Endodermal cell (in vitro differentiated cells): Measurements from ENCODE around the gene DDC. TPM values are rescaled to one million over a fixed set of nuclear protein-coding genes. Genes with fewer than 3 reads are reported as not detected.

Experiments
- DNase-seq: peaks from one replicate; pipeline ENCODE4 v3.0.0-alpha.2; 2017
- H3K27ac ChIP-seq: 2 replicates; pipeline ENCODE4 v1.5.1; 2013; ENCODE audit warnings: mild to moderate bottlenecking, low read depth, low read length, moderate library complexity
- H3K27me3 ChIP-seq: 2 replicates; pipeline ENCODE4 v1.6.1; 2013; ENCODE audit warnings: mild to moderate bottlenecking, low read length, moderate library complexity; ENCODE audit not compliant: insufficient read depth, control insufficient read depth, poor library complexity, severe bottlenecking
- H3K36me3 ChIP-seq: 2 replicates; pipeline ENCODE4 v1.7.0; 2013; ENCODE audit warnings: mild to moderate bottlenecking, low read length, moderate library complexity; ENCODE audit not compliant: control insufficient read depth, insufficient read depth
- H3K4me1 ChIP-seq: one replicate; pipeline ENCODE4 v1.7.0; 2013; ENCODE audit warnings: low read length; ENCODE audit not compliant: control insufficient read depth, insufficient read depth
- H3K4me3 ChIP-seq: 2 replicates; pipeline ENCODE4 v1.5.1; 2013; ENCODE audit warnings: mild to moderate bottlenecking, low read length, moderate library complexity
- H3K9ac ChIP-seq: 2 replicates; pipeline ENCODE4 v1.6.1; 2013; ENCODE audit warnings: mild to moderate bottlenecking, low read length, moderate library complexity; ENCODE audit not compliant: poor library complexity, severe bottlenecking; ENCODE audit errors: extremely low read depth
- H3K9me3 ChIP-seq: 2 replicates; pipeline ENCODE4 v1.6.1; 2013; ENCODE audit warnings: mild to moderate bottlenecking, low read length, moderate library complexity; ENCODE audit not compliant: control insufficient read depth
- H3K27ac Mint-ChIP-seq: 2 replicates; pipeline ENCODE4 v1.8.0; 2020; ENCODE audit warnings: mixed read lengths
- H3K27me3 Mint-ChIP-seq: 2 replicates; pipeline ENCODE4 v1.8.0; 2021; ENCODE audit warnings: mild to moderate bottlenecking, mixed read lengths; ENCODE audit not compliant: insufficient read depth
- H3K36me3 Mint-ChIP-seq: 2 replicates; pipeline ENCODE4 v1.8.0; 2020; ENCODE audit warnings: low read depth, mixed read lengths
- H3K4me1 Mint-ChIP-seq: 2 replicates; pipeline ENCODE4 v1.8.0; 2020; ENCODE audit warnings: mixed read lengths
- H3K4me3 Mint-ChIP-seq: 2 replicates; pipeline ENCODE4 v1.8.0; 2020; ENCODE audit warnings: mild to moderate bottlenecking, moderate library complexity, mixed read lengths
- H3K9me3 Mint-ChIP-seq: 2 replicates; pipeline ENCODE4 v1.8.0; 2020; ENCODE audit warnings: mild to moderate bottlenecking, mixed read lengths
- CTCF ChIP-seq: fragments of 200-600 bp; sonication (generic); conservative IDR thresholded peaks from 2 replicates; pipeline ENCODE4 v1.5.0; 2021; ENCODE audit warnings: antibody characterized with exemption, mild to moderate bottlenecking
- WGBS, 2 experiments: methylation state at CpG; one replicate each; pipeline versions ENCODE4 v1.1.5 to v1.1.7; 2013; ENCODE audit warnings: missing lambda C conversion rate in 2 of 2, mixed read lengths in 1 of 2; ENCODE audit not compliant: insufficient coverage in 1 of 2, insufficient read length in 1 of 2; 5-methylcytosine and 5-hydroxymethylcytosine counted together
- total RNA-seq, 2 donors: library from RNA; stranded (reverse); fragmentation: NEBNext Ultra II Directional in 1 of 2; extraction: Animal tissue kit (Norgen Biotek cat#: 25700) in 1 of 2; gene quantifications; 2 replicates in 1 of 2; 3 replicates in 1 of 2; pipeline ENCODE4 v1.2.1, GENCODE V29; 2021

The DDC gene
- total RNA-seq, 2 donors from 2014 or later = 1.1 TPM

GRCh38 chr7:50486512-50486911, 78.7 kb downstream of the DDC start:
- Histone ChIP-seq H3K4me3 (no peak overlapping the region), H3K9me3 (peaks cover 38% of the 10 kb centered on the region), H3K27me3 (no peaks in the 10 kb centered on the region), H3K4me1 (peaks cover 2% of the 10 kb centered on the region), H3K36me3 (no peaks in the 10 kb centered on the region), H3K27ac (no peak overlapping the region), H3K9ac (no peak overlapping the region)
- H3K27me3 Mint-ChIP-seq = no peaks in the 10 kb centered on the region
- DNase-seq = no peak
- TF ChIP-seq CTCF = no peak
- 100% methylated on average over 1 of the region's 1 CpG; no CpG with 5 or more reads in 1 of the 2 experiments for WGBS, 2 experiments
- no peak overlapping the region for H3K4me3 Mint-ChIP-seq
- no peaks in the 10 kb centered on the region for H3K36me3 Mint-ChIP-seq
- H3K9me3 Mint-ChIP-seq = peaks cover 33% of the 10 kb centered on the region
- H3K4me1 Mint-ChIP-seq = peaks cover 4% of the 10 kb centered on the region
- H3K27ac Mint-ChIP-seq = no peak overlapping the region

GRCh38 chr7:50481867-50482266, 83.3 kb downstream of the DDC start:
- Histone ChIP-seq H3K9me3 (no peaks in the 10 kb centered on the region), H3K36me3 (no peaks in the 10 kb centered on the region), H3K4me3 (no peak overlapping the region), H3K9ac (no peak overlapping the region), H3K27me3 (no peaks in the 10 kb centered on the region), H3K4me1 (peaks cover 4% of the 10 kb centered on the region), H3K27ac (no peak overlapping the region)
- Mint-ChIP-seq H3K4me1 (peaks cover 13% of the 10 kb centered on the region), H3K9me3 (peaks cover 2% of the 10 kb centered on the region), H3K27ac (no peak overlapping the region), H3K4me3 (no peak overlapping the region), H3K36me3 (no peaks in the 10 kb centered on the region), H3K27me3 (no peaks in the 10 kb centered on the region)
- no peak for DNase-seq
- 86 to 92% methylated on average over 1 to 8 of the region's 8 CpGs for WGBS, 2 experiments
- peak; percentile 61 for TF ChIP-seq CTCF

GRCh38 chr7:50480797-50481196, 84.4 kb downstream of the DDC start:
- Histone ChIP-seq H3K36me3 (no peaks in the 10 kb centered on the region), H3K27ac (no peak overlapping the region), H3K4me1 (peaks cover 4% of the 10 kb centered on the region), H3K9ac (no peak overlapping the region), H3K27me3 (no peaks in the 10 kb centered on the region), H3K4me3 (no peak overlapping the region), H3K9me3 (no peaks in the 10 kb centered on the region)
- peaks cover 2% of the 10 kb centered on the region for H3K9me3 Mint-ChIP-seq
- WGBS, 2 experiments = 44 to 64% methylated on average over 3 to 4 of the region's 4 CpGs
- peaks cover 24% of the 10 kb centered on the region for H3K4me1 Mint-ChIP-seq
- H3K27me3 Mint-ChIP-seq = peaks cover 2% of the 10 kb centered on the region
- no peak overlapping the region for H3K4me3 Mint-ChIP-seq
- peak; percentile 30 for TF ChIP-seq CTCF
- H3K27ac Mint-ChIP-seq = no peak overlapping the region
- no peaks in the 10 kb centered on the region for H3K36me3 Mint-ChIP-seq
- DNase-seq = no peak
